HT-29 (cell line): ENCODE measurements around the gene GRAMD4. TPM values are rescaled to one million over a fixed set of nuclear protein-coding genes. Genes with fewer than 3 reads are reported as not detected.

Source experiments
- DNase-seq: peaks from one replicate; pipeline ENCODE4 v3.0.0-alpha.2; 2015; ENCODE audit warnings: low spot score
- total RNA-seq: library from RNA; depleted of rRNA; stranded (reverse); fragments of >200 nt; shearing (Covaris generic); gene quantifications from 2 replicates; pipeline ENCODE4 v1.2.3, GENCODE V29; 2014; rRNA removed

The GRAMD4 gene
- 22.5 and 26.7 TPM in 2 replicates for total RNA-seq

- DNase-seq, result no peak
Observed at GRCh38 chr22:46619830-46620501, at the start of gene GRAMD4. Gene GRAMD4 (plus strand): TSS chr22:46620386. CDS start chr22:46626800, 6,414 bp downstream.

GRCh38 chr22:46571642-46572250 is 48.4 kb upstream of the GRAMD4 start:
- DNase-seq, result no peak

- no peak for DNase-seq
Observed at GRCh38 chr22:46572911-46573780, 47.0 kb upstream of the GRAMD4 start.

GRCh38 chr22:46573781-46574437 is 46.3 kb upstream of the GRAMD4 start:
- no peak for DNase-seq

GRCh38 chr22:46574438-46574992 is 45.7 kb upstream of the GRAMD4 start:
- DNase-seq, result no peak

- peak; percentile 73 for DNase-seq
Observed at GRCh38 chr22:46574993-46575910, 44.9 kb upstream of the GRAMD4 start.

GRCh38 chr22:46575911-46576555 is 44.2 kb upstream of the GRAMD4 start:
- peak; percentile 45 for DNase-seq

GRCh38 chr22:46576556-46577367 is 43.4 kb upstream of the GRAMD4 start:
- DNase-seq, result peak; percentile 22

- DNase-seq, result peak; percentile 15
Observed at GRCh38 chr22:46577368-46578249, 42.6 kb upstream of the GRAMD4 start.

GRCh38 chr22:46578251-46578823 is 41.8 kb upstream of the GRAMD4 start:
- DNase-seq, result no peak

GRCh38 chr22:46578824-46579561 is 41.2 kb upstream of the GRAMD4 start:
- no peak for DNase-seq

- DNase-seq, result no peak
Observed at GRCh38 chr22:46579751-46580449, 40.3 kb upstream of the GRAMD4 start.

- no peak for DNase-seq
Observed at GRCh38 chr22:46580940-46581537, 39.1 kb upstream of the GRAMD4 start.

GRCh38 chr22:46581538-46582244 is 38.5 kb upstream of the GRAMD4 start:
- DNase-seq, result no peak

- no peak for DNase-seq
Observed at GRCh38 chr22:46582281-46582933, 37.8 kb upstream of the GRAMD4 start.
